H9 (cell line): ENCODE measurements around the gene COX4I2. TPM values are rescaled to one million over a fixed set of nuclear protein-coding genes. Genes with fewer than 3 reads are reported as not detected.

Experiments
- DNase-seq: peaks from one replicate; pipeline ENCODE4 v3.0.0-alpha.2; 2017
- H2AFZ ChIP-seq: one replicate; pipeline ENCODE4 v1.6.1; 2013; ENCODE audit warnings: mild to moderate bottlenecking, low read length, control low read depth, moderate library complexity
- H2AK5ac ChIP-seq: 2 replicates; pipeline ENCODE4 v1.6.1; 2013; ENCODE audit warnings: low read length, control low read depth, mixed read lengths; ENCODE audit not compliant: insufficient read length
- H2BK120ac ChIP-seq: one replicate; pipeline ENCODE4 v1.6.1; 2013; ENCODE audit warnings: low read depth, mild to moderate bottlenecking, low read length, control low read depth, inconsistent platforms; ENCODE audit not compliant: poor library complexity, severe bottlenecking
- H2BK12ac ChIP-seq: 2 replicates; pipeline ENCODE4 v1.6.1; 2013; ENCODE audit warnings: low read length, control low read depth, mixed read lengths, low read depth; ENCODE audit not compliant: insufficient read length
- H2BK15ac ChIP-seq: 2 replicates; pipeline ENCODE4 v1.6.1; 2013; ENCODE audit warnings: low read depth, low read length, control low read depth
- H2BK20ac ChIP-seq: one replicate; pipeline ENCODE4 v1.6.1; 2013; ENCODE audit warnings: low read depth, mild to moderate bottlenecking, low read length, control low read depth, inconsistent platforms; ENCODE audit not compliant: poor library complexity, severe bottlenecking
- H2BK5ac ChIP-seq: 2 replicates; pipeline ENCODE4 v1.6.1; 2013; ENCODE audit warnings: low read length, control low read depth, mixed read lengths; ENCODE audit not compliant: insufficient read length
- H3K14ac ChIP-seq: 2 replicates; pipeline ENCODE4 v1.6.1; 2013; ENCODE audit warnings: low read length, control low read depth; ENCODE audit not compliant: insufficient read depth
- H3K18ac ChIP-seq: 2 replicates; pipeline ENCODE4 v1.6.1; 2013; ENCODE audit warnings: low read depth, mild to moderate bottlenecking, mixed read lengths, low read length, control low read depth; ENCODE audit not compliant: insufficient read length
- H3K23ac ChIP-seq: 2 replicates; pipeline ENCODE4 v1.6.1; 2013; ENCODE audit warnings: low read length, control low read depth, mixed read lengths, low read depth; ENCODE audit not compliant: insufficient read length
- H3K23me2 ChIP-seq: 2 replicates; pipeline ENCODE4 v1.6.1; 2013; ENCODE audit warnings: low read depth, mild to moderate bottlenecking, mixed read lengths, low read length, control low read depth; ENCODE audit not compliant: insufficient read length, poor library complexity, severe bottlenecking
- H3K27ac ChIP-seq: 2 replicates; pipeline ENCODE4 v1.5.1; 2013; ENCODE audit warnings: low read length, control low read depth, mixed read lengths, low read depth; ENCODE audit not compliant: insufficient read length
- H3K27me3 ChIP-seq: 2 replicates; pipeline ENCODE4 v1.6.1; 2013; ENCODE audit warnings: low read length, control low read depth, inconsistent platforms; ENCODE audit not compliant: insufficient read depth
- H3K4ac ChIP-seq: 2 replicates; pipeline ENCODE4 v1.6.1; 2013; ENCODE audit warnings: low read depth, mild to moderate bottlenecking, control low read depth, inconsistent platforms, low read length, moderate library complexity
- H3K4me1 ChIP-seq: 2 replicates; pipeline ENCODE4 v1.6.1; 2013; ENCODE audit warnings: low read length, control low read depth, inconsistent platforms; ENCODE audit not compliant: insufficient read depth
- H3K4me2 ChIP-seq: 2 replicates; pipeline ENCODE4 v1.6.1; 2013; ENCODE audit warnings: low read length, control low read depth, mixed read lengths; ENCODE audit not compliant: insufficient read length, insufficient read depth
- H3K56ac ChIP-seq: 2 replicates; pipeline ENCODE4 v1.6.1; 2013; ENCODE audit warnings: low read depth, mild to moderate bottlenecking, mixed read lengths, low read length, control low read depth; ENCODE audit not compliant: insufficient read length
- H3K79me1 ChIP-seq: 2 replicates; pipeline ENCODE4 v1.6.1; 2013; ENCODE audit warnings: low read depth, mild to moderate bottlenecking, moderate library complexity, low read length, control low read depth, inconsistent platforms; ENCODE audit not compliant: insufficient read depth, poor library complexity, severe bottlenecking
- H3K79me2 ChIP-seq: 2 replicates; pipeline ENCODE4 v1.6.1; 2013; ENCODE audit warnings: low read length, control low read depth, inconsistent platforms; ENCODE audit not compliant: insufficient read depth
- H3K9ac ChIP-seq: 2 replicates; pipeline ENCODE4 v1.6.1; 2013; ENCODE audit warnings: low read length, control low read depth, mixed read lengths; ENCODE audit not compliant: insufficient read length; ENCODE audit errors: extremely low read depth
- H3K9me3 ChIP-seq: one replicate; pipeline ENCODE4 v1.6.1; 2013; ENCODE audit warnings: low read depth, low read length, inconsistent platforms; ENCODE audit not compliant: control insufficient read depth
- H3T11ph ChIP-seq: one replicate; pipeline ENCODE4 v1.6.1; 2013; ENCODE audit warnings: mild to moderate bottlenecking, low read length, control low read depth, inconsistent platforms
- H4K20me1 ChIP-seq: one replicate; pipeline ENCODE4 v1.6.1; 2013; ENCODE audit not compliant: control insufficient read depth, insufficient read length, insufficient read depth
- H4K5ac ChIP-seq: 2 replicates; pipeline ENCODE4 v1.6.1; 2013; ENCODE audit warnings: low read depth, mild to moderate bottlenecking, mixed read lengths, low read length, control low read depth; ENCODE audit not compliant: insufficient read length
- H4K8ac ChIP-seq: replicated peaks from 2 replicates; pipeline ENCODE4 v1.6.1; 2013; ENCODE audit warnings: low read length, control low read depth, mixed read lengths, low read depth; ENCODE audit not compliant: insufficient read length
- H4K91ac ChIP-seq: 2 replicates; pipeline ENCODE4 v1.6.1; 2013; ENCODE audit warnings: low read depth, mild to moderate bottlenecking, moderate library complexity, mixed read lengths, low read length, control low read depth; ENCODE audit not compliant: insufficient read length
- H3K27ac Mint-ChIP-seq, 3 experiments: 2 replicates in 2 of 3; 3 replicates in 1 of 3; pipeline ENCODE4 v1.8.0; 2020 to 2021; ENCODE audit warnings: mixed read lengths in 3 of 3, mild to moderate bottlenecking in 1 of 3, moderate library complexity in 1 of 3
- H3K27me3 Mint-ChIP-seq: 2 replicates; pipeline ENCODE4 v1.8.0; 2021; ENCODE audit warnings: low read depth, mild to moderate bottlenecking, moderate library complexity, mixed read lengths
- H3K36me3 Mint-ChIP-seq, 3 experiments: 2 replicates in 2 of 3; 3 replicates in 1 of 3; pipeline ENCODE4 v1.8.0; 2020 to 2021; ENCODE audit warnings: low read depth in 3 of 3, mixed read lengths in 3 of 3; ENCODE audit not compliant: insufficient read depth in 1 of 3
- H3K4me1 Mint-ChIP-seq, 2 experiments: 2 replicates each; pipeline ENCODE4 v1.8.0; 2020; ENCODE audit warnings: mixed read lengths in 2 of 2
- H3K4me3 Mint-ChIP-seq, 2 experiments: 2 replicates in 1 of 2; 3 replicates in 1 of 2; pipeline ENCODE4 v1.8.0; 2020 to 2021; ENCODE audit warnings: mild to moderate bottlenecking in 2 of 2, mixed read lengths in 2 of 2, moderate library complexity in 1 of 2
- H3K9me3 Mint-ChIP-seq, 2 experiments: 2 replicates in 1 of 2; 3 replicates in 1 of 2; pipeline ENCODE4 v1.8.0; 2020; ENCODE audit warnings: mild to moderate bottlenecking in 2 of 2, mixed read lengths in 2 of 2, moderate library complexity in 1 of 2
- CTCF ChIP-seq: fragments of 200-600 bp; sonication (generic); conservative IDR thresholded peaks from 3 replicates; pipeline ENCODE4 v1.8.0; 2021; ENCODE audit warnings: antibody characterized with exemption, mild to moderate bottlenecking
- WGBS: extraction: QIAGEN DNeasy Blood & Tissue Kit; methylation state at CpG from one replicate; pipeline ENCODE4 v1.1.7; 2013; ENCODE audit warnings: missing lambda C conversion rate, low lambda C conversion rate, mixed read lengths; ENCODE audit not compliant: insufficient read length; ENCODE audit errors: extremely low coverage; 5-methylcytosine and 5-hydroxymethylcytosine counted together
- total RNA-seq: library from RNA; stranded (reverse); gene quantifications from 2 replicates; pipeline ENCODE4 v1.2.1, GENCODE V29; 2021

COX4I2 gene
- total RNA-seq, 1 experiment from 2014 or later: not detected

- Histone ChIP-seq H3K23me2 (no peaks in the 10 kb centered on the region), H3K79me2 (no peaks in the 10 kb centered on the region), H4K91ac (no peak overlapping the region), H3K4me2 (no peak overlapping the region), H4K5ac (no peak overlapping the region), H3K14ac (no peak overlapping the region), H2BK5ac (no peak overlapping the region), H2BK20ac (no peak overlapping the region), H3K18ac (no peak overlapping the region), H2AFZ (no peak overlapping the region), H2AK5ac (no peak overlapping the region), H2BK15ac (no peak overlapping the region), H2BK12ac (no peak overlapping the region), H3K27ac (no peak overlapping the region), H3T11ph (no peak overlapping the region), H3K79me1 (no peaks in the 10 kb centered on the region), H3K9ac (no peak overlapping the region), H3K4me1 (no peaks in the 10 kb centered on the region), H2BK120ac (no peak overlapping the region), H3K9me3 (no peaks in the 10 kb centered on the region), H4K8ac (no peak overlapping the region), H3K27me3 (no peaks in the 10 kb centered on the region), H3K23ac (no peak overlapping the region), H3K4ac (no peak overlapping the region), H4K20me1 (peaks cover 2% of the 10 kb centered on the region), H3K56ac (no peak overlapping the region)
- TF ChIP-seq CTCF: no peak
- Mint-ChIP-seq H3K4me1 (peaks cover 23 to 30% of the 10 kb centered on the region in 2 experiments), H3K9me3 (no peaks in the 10 kb centered on the region), H3K27ac (peak overlapping the region in 1 of 3 experiments; percentile 42; a peak in 2 of 7 replicates), H3K36me3 (peaks cover 4 to 48% (median 22%) of the 10 kb centered on the region in 3 experiments; a peak in 6 of 7 replicates), H3K4me3 (no peak overlapping the region), H3K27me3 (no peaks in the 10 kb centered on the region)
- WGBS: no CpG with 5 or more reads among the region's 3 CpGs
- DNase-seq: no peak
Observed at GRCh38 chr20:31669876-31670275, 32.2 kb downstream of the COX4I2 start.
